HG03432 (cell line): ENCODE measurements around the gene CYB5R3.
"Not testable (repeated sequence)": the region's sequence is repeated elsewhere in the genome, so short reads cannot be mapped to it uniquely, and the experiment has no call there.

Experiments used
- ATAC-seq: cut with Tn5 transposase; IDR thresholded peaks from one replicate; pipeline ENCODE4 v1.9.1; 2021; ENCODE audit warnings: mild to moderate bottlenecking, moderate library complexity; ENCODE audit not compliant: unreplicated experiment

The CYB5R3 gene

DNA sequence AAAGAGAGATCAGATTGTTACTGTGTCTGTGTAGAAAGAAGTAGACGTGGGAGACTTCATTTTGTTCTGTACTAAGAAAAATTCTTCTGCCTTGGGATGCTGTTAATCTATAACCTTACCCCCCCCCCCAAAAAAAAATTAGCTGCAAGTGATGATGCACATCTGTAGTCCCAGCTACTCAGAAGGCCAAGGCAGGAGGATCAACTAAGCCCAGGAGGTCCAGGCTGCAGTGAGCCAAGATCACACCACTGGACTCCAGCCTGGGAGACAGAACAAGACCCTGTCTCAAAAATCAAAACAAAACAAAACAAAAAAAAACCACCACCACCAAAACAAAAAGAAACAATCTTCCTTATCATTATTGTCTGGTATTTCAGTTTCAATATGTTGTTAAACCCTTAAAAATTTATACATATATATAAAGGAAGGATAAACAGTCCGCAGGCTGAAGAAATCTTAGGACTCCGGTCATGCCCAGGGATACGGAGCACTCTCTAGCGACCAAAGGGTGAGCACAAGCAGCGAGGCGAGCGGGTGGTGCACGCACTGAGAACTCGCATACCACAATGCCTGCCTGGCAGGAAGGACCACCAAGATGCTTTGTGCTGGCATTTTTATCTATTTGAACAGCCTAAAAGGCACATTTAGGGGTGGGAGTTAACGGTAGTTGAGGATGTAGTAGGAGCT is 40.9 kb downstream of the CYB5R3 start:
- no peak for ATAC-seq

DNA sequence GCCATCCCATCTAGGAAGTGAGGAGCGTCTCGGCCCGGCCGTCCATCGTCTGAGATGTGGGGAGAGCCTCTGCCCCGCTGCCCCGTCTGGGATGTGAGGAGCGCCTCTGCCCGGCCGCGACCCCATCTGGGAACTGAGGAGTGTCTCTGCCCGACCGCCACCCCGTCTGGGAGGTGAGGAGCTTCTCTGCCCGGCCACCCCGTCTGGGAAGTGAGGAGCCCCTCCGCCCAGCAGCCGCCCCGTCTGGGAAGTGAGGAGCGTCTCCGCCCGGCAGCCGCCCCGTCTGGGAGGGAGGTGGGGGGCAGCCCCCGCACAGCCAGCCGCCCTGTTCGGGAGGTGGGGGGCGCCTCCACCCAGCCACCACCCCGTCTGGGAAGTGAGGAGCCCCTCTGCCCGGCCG is 41.6 kb downstream of the CYB5R3 start:
- ATAC-seq: not testable (repeated sequence)

DNA sequence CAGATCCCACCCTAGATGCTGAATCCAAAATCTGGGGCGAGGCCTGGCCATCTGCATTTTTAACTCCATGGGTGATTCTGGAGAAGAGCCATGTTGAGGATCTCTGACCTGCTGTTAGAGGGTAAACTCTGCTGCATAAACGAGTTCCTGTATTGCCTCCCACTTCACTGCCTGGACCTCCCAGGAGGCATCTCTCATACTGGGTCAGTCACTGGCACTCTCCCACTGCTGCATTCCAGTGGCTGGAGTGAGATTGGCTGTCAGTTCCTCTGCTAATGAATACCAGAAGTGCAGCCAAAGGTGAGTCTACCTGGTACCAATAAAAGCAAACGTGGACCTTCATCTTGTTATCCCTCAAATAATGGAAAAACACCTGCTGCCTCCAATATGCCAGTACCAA is 44.8 kb downstream of the CYB5R3 start:
- ATAC-seq: no peak

DNA sequence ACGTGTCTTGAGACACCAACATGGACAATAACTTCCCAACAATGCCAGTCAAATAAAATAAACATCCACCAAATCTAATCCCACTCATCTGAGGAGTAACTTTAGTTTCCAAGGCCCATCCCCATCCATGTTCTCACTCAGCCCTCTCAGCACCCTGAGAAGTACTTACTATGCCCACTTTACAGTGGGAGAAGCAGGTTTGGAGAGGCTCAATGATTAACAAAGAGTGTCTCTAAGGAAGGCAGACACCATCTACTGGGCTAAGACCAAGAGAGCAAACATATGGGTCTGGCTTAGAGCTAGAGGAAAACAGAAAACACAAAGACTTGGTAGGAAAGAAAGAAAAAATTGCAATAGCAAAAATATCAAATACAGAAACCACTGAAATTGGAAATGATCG is 45.8 kb downstream of the CYB5R3 start:
- no peak for ATAC-seq

DNA sequence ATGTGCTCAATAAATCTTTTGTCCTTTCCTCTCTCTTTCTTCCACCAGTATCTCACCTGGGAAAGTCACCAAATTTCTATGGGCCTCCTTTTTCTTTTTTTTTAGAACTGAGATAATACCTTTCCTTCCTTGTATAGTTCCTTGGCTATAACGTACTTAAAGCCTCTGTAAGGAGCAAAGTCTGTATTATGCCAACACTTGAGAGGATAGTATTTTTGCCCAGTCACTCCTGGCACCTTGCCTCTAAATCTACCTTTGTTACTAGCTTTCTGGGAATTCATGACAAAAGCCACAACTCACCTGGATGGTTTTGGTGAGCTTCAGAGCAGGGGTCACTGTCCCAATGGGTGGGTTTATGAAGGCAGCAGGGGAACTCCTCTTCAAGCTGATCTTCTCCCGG is 46.7 kb downstream of the CYB5R3 start:
- ATAC-seq: no peak

DNA sequence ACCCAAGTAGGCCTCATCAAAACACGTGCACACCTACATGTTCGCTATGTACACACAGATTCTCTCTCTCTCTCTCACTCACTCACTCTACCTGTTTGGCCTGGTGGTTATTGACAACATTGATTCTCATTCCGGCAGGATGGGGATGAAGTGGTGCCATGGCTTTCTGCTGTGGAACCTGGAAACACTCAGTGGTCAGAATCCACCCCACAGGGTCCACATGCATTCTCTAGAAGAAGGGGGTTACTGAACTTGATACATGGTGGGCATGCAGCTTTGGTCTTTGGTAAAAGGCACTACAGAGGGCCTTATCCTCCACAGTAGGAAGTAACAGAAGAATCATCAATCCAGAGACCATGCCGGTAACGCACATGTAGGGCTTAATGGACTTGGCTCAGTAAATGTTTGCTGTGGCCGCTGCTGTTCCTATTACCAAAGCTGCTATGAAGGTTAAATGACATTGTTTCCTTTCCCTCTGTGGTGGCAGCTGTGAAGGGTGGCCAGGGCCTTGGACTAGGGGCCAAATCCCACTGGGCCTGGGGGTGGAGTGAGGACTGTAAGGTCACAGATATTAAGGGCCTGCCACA is 47.2 kb downstream of the CYB5R3 start:
- no peak for ATAC-seq

DNA sequence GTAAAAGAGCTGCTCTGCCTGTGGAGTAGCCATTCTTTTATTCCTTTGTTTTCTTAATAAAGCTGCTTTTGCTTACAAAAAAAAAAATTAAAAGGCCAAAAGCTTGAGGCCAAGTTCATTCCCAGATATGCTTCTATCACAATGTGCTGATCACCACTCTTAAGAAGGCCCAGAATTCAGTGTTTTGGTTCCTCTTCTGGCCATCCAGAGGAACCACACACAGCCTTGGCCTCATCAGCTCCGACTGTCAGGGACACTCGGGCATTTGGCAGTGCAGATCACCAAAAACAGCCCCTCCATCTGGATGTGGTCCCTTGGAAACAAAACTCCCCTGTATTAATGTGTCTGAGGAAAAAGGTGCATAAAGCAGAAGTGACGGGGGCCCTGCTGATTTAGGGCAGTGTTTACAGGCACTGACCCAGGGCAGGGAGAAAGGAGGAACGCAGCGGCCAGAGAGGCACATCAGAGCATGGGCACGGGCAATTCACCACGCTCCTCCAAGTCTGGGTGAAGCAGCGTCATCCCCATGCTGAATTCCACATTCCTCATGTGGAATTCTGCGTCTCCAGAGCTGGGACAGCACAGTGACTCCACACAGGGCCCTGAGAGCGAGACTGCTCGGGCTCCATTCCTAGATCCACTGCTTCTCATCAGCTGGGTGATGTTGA is 52.2 kb downstream of the CYB5R3 start:
- no peak for ATAC-seq

DNA sequence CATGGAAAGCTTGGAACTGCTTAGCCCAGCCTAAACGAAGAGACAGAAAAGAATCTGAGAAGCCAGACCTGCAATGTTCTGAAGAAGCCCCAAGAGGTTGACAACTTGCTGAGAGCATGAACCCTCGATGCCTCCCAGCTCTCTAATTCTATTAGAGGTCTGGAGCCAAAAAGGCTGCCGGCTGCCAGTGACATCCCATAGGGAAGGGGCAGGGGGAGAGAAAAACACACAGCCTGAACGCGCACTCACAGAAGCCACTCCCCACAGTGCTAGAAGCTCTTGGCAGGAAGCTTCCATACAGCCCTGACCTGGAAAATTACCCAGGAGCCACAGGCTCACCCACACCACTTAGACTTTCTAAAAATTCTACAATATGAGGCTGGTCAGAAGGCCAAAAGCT is 52.9 kb downstream of the CYB5R3 start:
- ATAC-seq: no peak

DNA sequence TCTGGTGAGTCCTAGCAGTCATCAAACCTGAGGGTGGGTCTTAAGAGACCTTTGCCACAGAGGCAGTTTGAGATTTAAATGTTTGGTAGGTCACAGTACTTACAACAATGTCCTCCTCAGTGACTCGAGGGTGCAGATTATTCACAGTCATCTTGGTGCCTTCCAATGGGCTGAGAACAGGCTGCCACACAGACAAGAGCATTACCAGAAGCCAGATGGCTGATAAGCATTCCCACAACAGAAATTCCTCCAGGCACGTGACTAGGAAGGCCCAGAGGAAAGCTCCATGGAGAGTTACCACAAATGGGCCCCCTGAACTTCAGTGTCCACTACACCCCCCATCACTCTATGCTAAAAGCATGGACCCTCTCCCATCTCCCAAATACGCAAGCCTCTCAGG is 53.8 kb downstream of the CYB5R3 start:
- no peak for ATAC-seq

DNA sequence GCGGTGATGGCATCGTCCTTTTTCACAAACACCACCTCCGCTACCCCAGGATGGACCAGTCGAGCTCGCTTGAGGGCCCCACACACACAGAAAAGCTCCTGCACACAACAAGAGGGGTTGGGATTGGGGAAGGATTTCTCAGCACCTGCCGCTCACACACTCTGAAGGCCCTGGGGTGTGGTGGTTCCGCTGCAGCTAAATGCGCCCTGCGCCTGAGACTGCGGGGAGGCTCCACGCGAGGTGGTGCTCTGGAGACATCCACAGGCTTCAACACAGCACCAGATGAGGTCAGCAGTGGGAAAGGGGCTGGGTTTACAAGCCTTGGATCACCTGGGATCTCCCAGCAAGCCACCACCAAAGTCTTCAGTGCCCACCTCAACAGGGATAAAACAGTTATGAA is 57.2 kb downstream of the CYB5R3 start:
- no peak for ATAC-seq

DNA sequence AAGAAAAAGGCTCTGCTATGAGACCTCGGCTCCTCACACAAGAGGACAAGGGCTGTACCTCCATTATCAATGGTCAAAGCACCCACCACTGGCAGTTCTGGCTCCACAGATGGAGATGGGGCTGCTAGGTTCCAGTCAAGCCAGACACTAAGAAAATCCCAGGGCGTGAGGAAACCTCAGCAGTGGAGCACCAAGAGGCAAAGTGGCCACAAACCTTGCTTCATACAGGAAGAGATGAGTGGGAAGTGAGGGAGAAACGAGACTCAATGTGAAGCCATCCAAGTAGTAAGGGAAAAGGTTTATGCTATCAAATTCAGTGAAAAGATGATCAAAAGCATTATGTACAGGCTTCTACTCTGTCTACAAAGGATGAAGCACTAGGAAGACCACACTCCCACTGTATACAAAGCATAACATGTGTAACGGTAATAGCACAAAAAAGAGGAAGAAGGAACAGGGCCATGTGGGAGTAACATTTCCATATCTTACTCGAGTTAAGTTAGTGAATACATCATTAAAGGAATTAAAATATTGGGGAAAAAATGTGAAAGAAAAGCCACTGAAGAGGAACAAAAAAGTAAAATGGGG is 61.5 kb downstream of the CYB5R3 start:
- ATAC-seq: no peak

DNA sequence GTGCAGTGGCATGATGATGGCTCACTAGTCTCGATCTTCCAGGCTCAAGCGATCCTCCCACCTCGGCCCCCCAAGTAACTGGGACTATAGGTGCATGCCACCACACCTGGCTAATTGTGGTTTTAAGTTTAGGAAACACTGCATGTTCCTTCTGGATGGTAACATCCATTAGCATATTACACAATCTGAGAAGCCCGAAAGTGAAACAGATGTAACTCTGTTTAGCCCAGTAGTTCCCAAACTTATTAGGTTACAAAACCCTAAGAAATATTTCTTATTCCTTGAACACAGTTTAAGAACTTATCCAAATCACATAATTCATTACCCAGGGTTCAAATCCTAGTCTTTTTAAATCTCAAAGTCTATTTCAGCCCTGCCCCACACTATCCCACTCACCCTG is 62.8 kb downstream of the CYB5R3 start:
- ATAC-seq: no peak

DNA sequence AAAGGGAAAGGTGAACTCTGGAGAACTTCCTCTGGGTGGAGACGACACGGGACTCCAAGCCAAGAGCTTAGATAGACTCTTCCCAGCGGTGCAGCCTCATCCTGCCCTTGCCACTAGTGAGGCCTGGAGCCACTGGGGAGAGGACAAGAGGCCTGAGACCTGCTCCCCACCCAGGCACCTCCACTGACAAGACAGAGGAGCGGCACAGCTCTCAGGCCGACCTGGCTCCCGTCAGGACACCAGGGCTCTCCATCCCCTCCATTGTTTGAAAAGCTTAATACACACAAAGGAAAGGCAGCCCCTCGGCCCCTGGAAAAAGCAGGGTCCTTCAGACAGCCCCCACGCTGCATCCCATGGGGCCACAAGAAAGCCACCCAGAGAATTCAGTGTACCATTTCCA is 64.1 kb downstream of the CYB5R3 start:
- no peak for ATAC-seq

DNA sequence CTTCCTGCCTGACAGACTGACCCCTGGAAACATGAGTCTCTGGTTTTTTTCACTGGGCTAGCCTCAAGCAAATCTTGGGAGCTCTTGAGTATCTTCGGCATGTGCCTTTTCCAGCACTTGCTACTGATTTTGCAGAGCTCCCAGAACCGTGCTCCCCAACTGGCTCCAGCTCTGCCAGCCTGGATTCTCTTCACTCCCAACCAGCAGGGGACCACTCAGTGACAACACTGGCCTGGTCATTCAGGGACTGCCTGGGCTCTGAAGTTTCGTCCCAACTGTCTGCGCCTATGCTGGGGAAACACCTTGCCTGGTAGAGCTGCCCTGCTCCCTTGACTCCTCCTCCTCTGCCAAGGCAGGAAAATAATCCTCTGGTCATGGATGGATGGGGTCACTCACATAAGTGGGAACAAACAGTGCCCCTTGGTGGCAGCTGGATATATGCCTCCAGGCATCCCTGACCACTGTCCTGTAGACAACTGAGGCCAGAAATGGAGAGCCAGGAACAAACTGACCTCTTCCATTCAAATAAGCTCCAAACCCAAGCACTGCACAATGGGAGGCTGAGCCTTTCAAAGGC is 64.7 kb downstream of the CYB5R3 start:
- ATAC-seq: no peak

DNA sequence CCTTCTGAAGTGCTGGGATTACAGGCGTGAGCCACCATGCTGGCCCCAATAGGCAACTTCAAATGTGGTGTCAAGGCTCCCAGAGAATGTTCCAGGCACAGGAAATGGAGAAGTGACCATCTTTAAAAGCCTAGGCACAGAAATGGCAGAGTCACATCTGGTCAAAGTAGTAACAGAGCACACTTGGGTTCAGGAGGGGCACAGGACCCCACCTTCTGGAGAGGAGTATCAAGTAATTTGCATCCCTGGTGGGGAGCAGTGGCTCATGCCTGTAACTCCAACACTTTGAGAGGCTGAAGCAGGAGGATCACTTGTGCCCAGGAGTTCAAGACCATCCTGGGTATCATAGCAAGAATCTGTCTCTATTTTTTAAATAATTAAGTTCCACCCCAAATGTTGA is 66.2 kb downstream of the CYB5R3 start:
- ATAC-seq: no peak

DNA sequence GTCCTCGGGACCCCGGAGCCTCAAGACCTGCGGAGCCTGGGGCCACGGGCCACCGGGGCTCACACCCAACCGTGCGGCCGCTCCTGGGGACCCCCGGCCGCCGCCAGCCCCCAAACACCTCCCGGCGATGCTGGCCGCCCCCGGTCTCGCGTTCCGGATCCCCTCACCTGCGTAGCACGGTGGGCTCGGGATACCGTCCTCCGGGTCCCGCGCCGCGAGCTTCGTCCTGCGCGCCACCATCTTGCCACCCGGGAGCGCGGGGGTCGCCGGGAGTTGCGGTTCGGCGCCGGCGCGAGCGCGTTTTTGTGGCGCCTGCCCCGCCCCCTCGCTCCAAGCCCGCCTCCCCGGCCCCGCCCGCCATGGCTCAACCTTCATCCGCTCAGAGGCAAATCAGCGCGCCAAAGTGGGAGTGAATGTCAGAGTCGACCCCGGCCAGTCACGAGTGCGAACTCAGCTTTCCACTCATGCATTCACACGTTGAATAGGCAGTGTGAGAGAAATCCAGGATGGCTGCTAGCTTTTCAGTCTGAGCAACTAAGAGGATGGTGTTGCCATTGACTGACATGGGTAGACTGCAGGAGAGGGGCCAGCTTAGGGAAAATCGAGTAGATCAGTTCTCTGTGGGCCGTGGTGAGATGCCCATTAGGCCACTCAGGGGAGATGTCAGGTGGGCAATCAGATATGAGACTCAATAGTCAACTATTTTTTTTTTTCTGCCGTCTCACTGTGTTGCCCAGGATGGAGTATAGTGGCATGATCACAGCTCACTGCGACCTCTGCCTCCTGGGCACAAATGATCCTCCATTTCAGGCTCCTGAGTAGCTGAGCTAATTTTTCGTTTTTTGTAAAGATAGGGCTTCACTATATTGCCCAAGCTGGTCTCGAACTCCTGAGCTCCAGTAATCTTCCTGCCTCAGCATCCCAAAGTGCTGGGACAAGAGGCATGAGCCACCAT is 67.2 kb downstream of the CYB5R3 start:
- ATAC-seq: peak; percentile 60

DNA sequence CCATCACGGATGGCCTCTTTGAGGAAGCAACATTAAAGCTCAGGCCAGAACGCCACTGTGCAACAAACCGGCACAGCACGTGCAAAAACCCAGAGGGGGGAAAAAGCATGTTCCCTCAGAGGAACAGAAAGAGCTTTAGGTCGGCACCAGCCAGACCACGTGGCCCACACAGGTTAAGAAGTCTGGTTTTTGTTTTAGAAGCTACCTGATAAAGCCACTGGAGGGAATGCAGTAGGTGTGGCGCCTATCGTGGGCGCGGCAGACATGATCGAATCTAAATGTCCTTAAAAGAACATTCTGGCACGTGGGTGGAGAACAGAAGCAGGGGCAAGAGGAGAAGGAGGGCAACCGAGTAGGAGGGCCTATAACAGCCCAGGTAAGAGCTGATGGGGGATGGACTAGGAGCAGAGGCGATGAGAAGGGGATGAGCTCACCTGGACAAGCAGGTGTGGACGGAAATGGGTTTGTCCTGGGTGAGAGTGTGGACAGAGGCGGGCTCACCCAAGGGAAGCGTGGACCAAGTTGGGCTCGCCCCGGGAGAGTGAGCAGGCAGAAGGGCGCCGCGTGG is 67.9 kb downstream of the CYB5R3 start:
- ATAC-seq: peak; percentile 25

DNA sequence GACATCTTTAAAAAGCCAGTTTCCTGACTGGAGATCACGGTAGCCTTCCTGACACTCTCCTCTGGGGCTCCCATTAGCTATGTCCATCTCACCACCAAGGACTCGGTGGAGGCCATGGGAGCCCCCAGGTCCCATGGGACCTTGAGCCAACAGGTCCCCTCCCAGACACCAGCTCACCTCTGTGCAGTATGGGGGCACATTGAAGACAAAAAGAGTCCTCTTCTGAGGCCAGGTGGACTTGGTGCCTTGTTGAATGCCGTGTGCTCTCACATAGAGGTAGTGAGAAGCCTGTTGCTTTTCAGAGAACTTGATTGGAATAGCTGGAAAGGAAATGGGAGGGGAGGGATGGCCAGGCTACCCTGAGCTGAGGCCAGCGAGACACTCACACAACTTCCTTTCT is 69.2 kb downstream of the CYB5R3 start:
- not testable (repeated sequence) for ATAC-seq

DNA sequence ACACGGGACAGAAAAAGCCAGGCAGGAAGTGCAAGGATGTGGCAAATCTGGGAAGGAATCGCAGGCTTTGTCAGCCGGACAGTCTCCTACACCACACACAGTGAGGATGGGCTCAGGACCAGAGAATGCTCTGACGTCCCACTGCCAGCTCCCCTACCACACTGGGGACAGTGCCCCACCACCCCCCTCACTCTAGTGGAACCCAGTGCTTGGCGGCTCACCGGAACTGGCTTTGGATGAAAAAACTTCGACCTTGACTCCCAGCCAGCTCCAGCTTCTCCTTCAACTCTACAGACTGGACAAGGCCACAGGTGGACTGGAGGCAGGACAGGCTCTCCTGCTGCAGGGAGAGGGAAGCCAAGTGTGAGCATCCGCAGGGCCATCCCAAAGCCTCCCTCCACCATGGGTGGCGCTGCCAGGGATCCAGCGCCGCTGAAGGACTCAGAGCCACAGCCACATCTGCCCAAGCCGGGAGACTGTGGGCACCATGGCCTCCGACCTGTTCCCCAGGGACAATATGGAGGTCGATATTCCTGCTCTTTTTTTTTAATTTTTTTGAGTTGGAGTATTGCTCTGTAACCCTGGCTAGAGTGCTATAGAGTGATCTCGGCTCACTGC is 71.5 kb downstream of the CYB5R3 start:
- no peak for ATAC-seq

DNA sequence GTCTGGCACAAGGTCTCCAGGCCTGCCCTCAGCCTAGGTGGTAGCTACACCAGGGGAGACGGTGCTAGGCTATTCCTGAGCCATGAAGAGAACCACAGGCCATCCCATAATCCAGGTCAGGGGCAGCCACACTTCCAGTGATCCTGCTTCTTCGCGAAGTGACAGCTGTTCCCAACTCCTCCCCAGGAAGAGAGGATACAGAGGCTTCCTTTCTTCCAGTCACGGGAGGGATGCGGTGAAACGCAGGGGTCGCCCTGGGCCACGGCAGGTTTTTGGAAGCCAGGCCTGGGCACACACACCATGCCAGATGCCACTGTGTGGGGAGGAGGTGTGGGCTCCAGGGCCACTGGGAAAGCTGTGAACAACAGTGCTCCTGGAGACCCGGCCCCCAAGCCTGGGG is 72.1 kb downstream of the CYB5R3 start:
- ATAC-seq: not testable (repeated sequence)
